GM19468 (cell line): ENCODE results near the gene MCU.
"Not testable (repeated sequence)": the region's sequence is repeated elsewhere in the genome, so short reads cannot be mapped to it uniquely, and the experiment has no call there.

ENCODE experiments used
- ATAC-seq: cut with Tn5 transposase; IDR thresholded peaks from one replicate; pipeline ENCODE4 v1.9.1; 2021; ENCODE audit warnings: mild to moderate bottlenecking, moderate library complexity, moderate number of reproducible peaks; ENCODE audit not compliant: unreplicated experiment; ENCODE audit errors: extremely low read depth

The MCU gene

GRCh38 chr10:72885953-72886352 lies 194.0 kb downstream of the MCU start:
- ATAC-seq = no peak

GRCh38 chr10:72886621-72887020 lies 194.7 kb downstream of the MCU start:
- no peak for ATAC-seq

GRCh38 chr10:72887043-72887442 lies 195.1 kb downstream of the MCU start:
- no peak for ATAC-seq

- ATAC-seq = no peak
Observed at GRCh38 chr10:72888151-72888638, 196.3 kb downstream of the MCU start.

GRCh38 chr10:72889391-72889831 lies 197.5 kb downstream of the MCU start:
- no peak for ATAC-seq

GRCh38 chr10:72890086-72890485 lies 198.1 kb downstream of the MCU start:
- ATAC-seq = no peak

- ATAC-seq = no peak
Observed at GRCh38 chr10:72893136-72893798, 201.3 kb downstream of the MCU start, which contains the start of gene OIT3. OIT3 (plus strand) TSS chr10:72893739; CDS start chr10:72893799, 60 bp downstream.

- no peak for ATAC-seq
Observed at GRCh38 chr10:72895236-72895850, 203.4 kb downstream of the MCU start.

- ATAC-seq = no peak
Observed at GRCh38 chr10:72898616-72899015, 206.7 kb downstream of the MCU start.

- no peak for ATAC-seq
Observed at GRCh38 chr10:72899545-72899944, 207.6 kb downstream of the MCU start.

- ATAC-seq = not testable (repeated sequence)
Observed at GRCh38 chr10:72903941-72904446, 212.1 kb downstream of the MCU start.

GRCh38 chr10:72904806-72905205 lies 212.9 kb downstream of the MCU start:
- ATAC-seq = no peak

GRCh38 chr10:72906446-72906845 lies 214.5 kb downstream of the MCU start:
- no peak for ATAC-seq

GRCh38 chr10:72910705-72911104 lies 218.8 kb downstream of the MCU start:
- ATAC-seq = no peak

- no peak for ATAC-seq
Observed at GRCh38 chr10:72911758-72912157, 219.8 kb downstream of the MCU start.

- no peak for ATAC-seq
Observed at GRCh38 chr10:72912736-72913135, 220.8 kb downstream of the MCU start.

GRCh38 chr10:72913287-72913686 lies 221.3 kb downstream of the MCU start:
- no peak for ATAC-seq

GRCh38 chr10:72917201-72917600 lies 225.3 kb downstream of the MCU start:
- not testable (repeated sequence) for ATAC-seq

GRCh38 chr10:72917803-72918332 lies 225.9 kb downstream of the MCU start:
- not testable (repeated sequence) for ATAC-seq

GRCh38 chr10:72918352-72918751 lies 226.4 kb downstream of the MCU start:
- ATAC-seq = no peak

- not testable (repeated sequence) for ATAC-seq
Observed at GRCh38 chr10:72921147-72921683, 229.3 kb downstream of the MCU start.
